Karpas-422 (cell line): ENCODE results near the gene ANKRD6. TPM values are rescaled to one million over a fixed set of nuclear protein-coding genes. Genes with fewer than 3 reads are reported as not detected.
A peak's percentile ranks its signal among the peaks of the same experiment; 100 is the strongest.

ENCODE experiments used
- DNase-seq: peaks from one replicate; pipeline ENCODE4 v3.0.0-alpha.2; 2015
- H2AFZ ChIP-seq: fragments of 200-600 bp; sonication (generic); 2 replicates; pipeline ENCODE4 v1.6.1; 2014; ENCODE audit warnings: antibody characterized with exemption, low read length, mixed read lengths
- H3K27ac ChIP-seq: fragments of 200-600 bp; sonication (generic); 2 replicates; pipeline ENCODE4 v1.5.1; 2014; ENCODE audit warnings: mild to moderate bottlenecking, low read length, moderate library complexity
- H3K27me3 ChIP-seq: fragments of 200-600 bp; sonication (generic); 2 replicates; pipeline ENCODE4 v1.6.1; 2014; ENCODE audit warnings: low read length, mixed read lengths
- H3K36me3 ChIP-seq: fragments of 200-600 bp; sonication (generic); 2 replicates; pipeline ENCODE4 v1.6.1; 2014; ENCODE audit warnings: low read length, mixed read lengths; ENCODE audit not compliant: insufficient read depth
- H3K4me1 ChIP-seq: fragments of 200-600 bp; sonication (generic); 2 replicates; pipeline ENCODE4 v1.6.1; 2014; ENCODE audit warnings: mild to moderate bottlenecking, low read length, mixed read lengths
- H3K4me2 ChIP-seq: fragments of 200-600 bp; sonication (generic); 2 replicates; pipeline ENCODE4 v1.6.1; 2014; ENCODE audit warnings: low read length, low read depth, mild to moderate bottlenecking; ENCODE audit not compliant: poor library complexity, severe bottlenecking
- H3K4me3 ChIP-seq: fragments of 200-600 bp; sonication (generic); 2 replicates; pipeline ENCODE4 v1.5.1; 2014; ENCODE audit warnings: mild to moderate bottlenecking, antibody characterized with exemption, low read length, mixed read lengths
- H3K79me2 ChIP-seq: fragments of 200-600 bp; sonication (generic); 2 replicates; pipeline ENCODE4 v1.6.1; 2014; ENCODE audit warnings: mild to moderate bottlenecking, low read length, mixed read lengths
- H3K9ac ChIP-seq: fragments of 200-600 bp; sonication (generic); 2 replicates; pipeline ENCODE4 v1.6.0; 2014; ENCODE audit warnings: low read length
- H3K9me2 ChIP-seq: fragments of 200-600 bp; sonication (generic), shearing (Covaris generic); replicated peaks from 2 replicates; pipeline ENCODE4 v1.6.0; 2014; ENCODE audit warnings: mild to moderate bottlenecking, low read length, moderate library complexity; ENCODE audit not compliant: insufficient read depth
- H3K9me3 ChIP-seq: fragments of 300-700, 200-600 bp; sonication (generic); 2 replicates; pipeline ENCODE4 v1.6.1; 2014; ENCODE audit warnings: low read length, mixed read lengths
- H4K20me1 ChIP-seq: fragments of 200-600 bp; sonication (generic); 2 replicates; pipeline ENCODE4 v1.6.1; 2014; ENCODE audit warnings: mild to moderate bottlenecking, antibody characterized with exemption, low read length, low read depth; ENCODE audit not compliant: insufficient read depth
- total RNA-seq: library from RNA; depleted of rRNA; stranded (reverse); fragments of >200 nt; shearing (Covaris generic); gene quantifications from 2 replicates; pipeline ENCODE4 v1.2.3, GENCODE V29; 2014; ENCODE audit warnings: low replicate concordance

Gene ANKRD6
- total RNA-seq, 1 experiment from 2014 or later, result not detected

GRCh38 chr6:89597372-89597771, 164.4 kb downstream of the ANKRD6 start:
- Histone ChIP-seq H4K20me1 (no peaks in the 10 kb centered on the region), H3K79me2 (no peaks in the 10 kb centered on the region), H3K4me2 (no peak overlapping the region), H3K36me3 (no peaks in the 10 kb centered on the region), H3K9ac (no peak overlapping the region), H3K4me3 (no peak overlapping the region), H3K9me3 (no peaks in the 10 kb centered on the region), H3K27me3 (no peaks in the 10 kb centered on the region; the same call in 1 of the 2 replicates), H2AFZ (no peak overlapping the region), H3K9me2 (no peaks in the 10 kb centered on the region), H3K4me1 (no peaks in the 10 kb centered on the region), H3K27ac (no peak overlapping the region)
- no peak for DNase-seq

GRCh38 chr6:89597988-89598387, 165.0 kb downstream of the ANKRD6 start:
- no peaks in the 10 kb centered on the region; the same call in 1 of the 2 replicates for H3K27me3 ChIP-seq
- no peaks in the 10 kb centered on the region for H3K36me3 ChIP-seq
- H3K9me3 ChIP-seq, result no peaks in the 10 kb centered on the region
- H3K9me2 ChIP-seq, result no peaks in the 10 kb centered on the region
- H3K79me2 ChIP-seq, result no peaks in the 10 kb centered on the region
- no peak overlapping the region for H2AFZ ChIP-seq
- no peak overlapping the region for H3K4me2 ChIP-seq
- peak; percentile 51 for DNase-seq
- no peak overlapping the region for H3K27ac ChIP-seq
- no peak overlapping the region for H3K4me3 ChIP-seq
- H3K4me1 ChIP-seq, result no peaks in the 10 kb centered on the region
- H3K9ac ChIP-seq, result no peak overlapping the region
- H4K20me1 ChIP-seq, result no peaks in the 10 kb centered on the region

GRCh38 chr6:89599727-89600126, 166.8 kb downstream of the ANKRD6 start:
- Histone ChIP-seq H3K4me3 (no peak overlapping the region), H3K27me3 (no peaks in the 10 kb centered on the region; the same call in 1 of the 2 replicates), H3K9ac (no peak overlapping the region)

GRCh38 chr6:89602166-89602565, 169.2 kb downstream of the ANKRD6 start:
- no peaks in the 10 kb centered on the region for H3K36me3 ChIP-seq
- no peaks in the 10 kb centered on the region for H3K9me2 ChIP-seq
- H4K20me1 ChIP-seq, result no peaks in the 10 kb centered on the region
- no peak overlapping the region for H2AFZ ChIP-seq
- no peaks in the 10 kb centered on the region for H3K4me1 ChIP-seq
- no peaks in the 10 kb centered on the region; the same call in 1 of the 2 replicates for H3K27me3 ChIP-seq
- DNase-seq, result no peak
- no peaks in the 10 kb centered on the region for H3K79me2 ChIP-seq
- no peak overlapping the region for H3K4me2 ChIP-seq
- H3K4me3 ChIP-seq, result no peak overlapping the region
- no peak overlapping the region for H3K27ac ChIP-seq
- no peak overlapping the region for H3K9ac ChIP-seq
- no peaks in the 10 kb centered on the region for H3K9me3 ChIP-seq

More at GRCh38 chr6:89599727-89600126, 166.8 kb downstream of the ANKRD6 start:
- Histone ChIP-seq H3K9me2 (no peaks in the 10 kb centered on the region), H2AFZ (no peak overlapping the region), H3K9me3 (no peaks in the 10 kb centered on the region), H3K79me2 (no peaks in the 10 kb centered on the region), H3K36me3 (no peaks in the 10 kb centered on the region), H3K27ac (no peak overlapping the region), H3K4me2 (no peak overlapping the region), H3K4me1 (no peaks in the 10 kb centered on the region), H4K20me1 (no peaks in the 10 kb centered on the region)
- no peak for DNase-seq

- DNase-seq, result no peak
- Histone ChIP-seq H3K4me3 (no peak overlapping the region), H3K9me3 (no peaks in the 10 kb centered on the region), H3K9ac (no peak overlapping the region), H3K27me3 (no peaks in the 10 kb centered on the region), H3K4me1 (no peaks in the 10 kb centered on the region), H3K79me2 (no peaks in the 10 kb centered on the region), H2AFZ (no peak overlapping the region), H3K27ac (no peak overlapping the region), H4K20me1 (no peaks in the 10 kb centered on the region), H3K4me2 (no peak overlapping the region), H3K36me3 (no peaks in the 10 kb centered on the region), H3K9me2 (no peaks in the 10 kb centered on the region)
These were observed 171.7 kb downstream of the ANKRD6 start for GRCh38 chr6:89604653-89605052.

- H3K9ac ChIP-seq, result no peak overlapping the region
- H3K79me2 ChIP-seq, result no peaks in the 10 kb centered on the region
- DNase-seq, result no peak
- no peak overlapping the region for H3K4me2 ChIP-seq
- no peak overlapping the region for H3K4me3 ChIP-seq
- no peaks in the 10 kb centered on the region for H3K27me3 ChIP-seq
- no peaks in the 10 kb centered on the region for H3K9me3 ChIP-seq
- H3K4me1 ChIP-seq, result no peaks in the 10 kb centered on the region
- H4K20me1 ChIP-seq, result no peaks in the 10 kb centered on the region
- no peaks in the 10 kb centered on the region for H3K9me2 ChIP-seq
- H2AFZ ChIP-seq, result no peak overlapping the region
- H3K36me3 ChIP-seq, result no peaks in the 10 kb centered on the region
- no peak overlapping the region for H3K27ac ChIP-seq
These were observed 172.9 kb downstream of the ANKRD6 start for GRCh38 chr6:89605861-89606260.

- Histone ChIP-seq H3K4me2 (no peak overlapping the region), H3K27me3 (no peaks in the 10 kb centered on the region), H3K27ac (no peak overlapping the region), H3K9me2 (no peaks in the 10 kb centered on the region), H3K4me1 (no peaks in the 10 kb centered on the region), H4K20me1 (no peaks in the 10 kb centered on the region), H3K9me3 (no peaks in the 10 kb centered on the region), H3K4me3 (no peak overlapping the region), H3K79me2 (no peaks in the 10 kb centered on the region), H2AFZ (no peak overlapping the region), H3K9ac (no peak overlapping the region), H3K36me3 (no peaks in the 10 kb centered on the region)
- DNase-seq, result peak; percentile 87
These were observed 177.2 kb downstream of the ANKRD6 start for GRCh38 chr6:89610149-89610642.

- Histone ChIP-seq H3K9me2 (no peaks in the 10 kb centered on the region), H3K9me3 (no peaks in the 10 kb centered on the region), H3K4me3 (no peak overlapping the region), H3K36me3 (no peaks in the 10 kb centered on the region), H3K4me1 (no peaks in the 10 kb centered on the region), H2AFZ (no peak overlapping the region), H3K27me3 (no peaks in the 10 kb centered on the region), H3K4me2 (no peak overlapping the region), H3K79me2 (no peaks in the 10 kb centered on the region), H3K27ac (no peak overlapping the region), H3K9ac (no peak overlapping the region), H4K20me1 (no peaks in the 10 kb centered on the region)
- no peak for DNase-seq
These were observed 178.7 kb downstream of the ANKRD6 start for GRCh38 chr6:89611666-89612065.

GRCh38 chr6:89612121-89612520, 179.2 kb downstream of the ANKRD6 start:
- Histone ChIP-seq H3K4me2 (no peak overlapping the region), H2AFZ (no peak overlapping the region), H3K9ac (no peak overlapping the region), H4K20me1 (no peaks in the 10 kb centered on the region), H3K79me2 (no peaks in the 10 kb centered on the region), H3K4me3 (no peak overlapping the region), H3K27ac (no peak overlapping the region), H3K27me3 (no peaks in the 10 kb centered on the region), H3K9me2 (no peaks in the 10 kb centered on the region), H3K9me3 (no peaks in the 10 kb centered on the region), H3K36me3 (no peaks in the 10 kb centered on the region), H3K4me1 (no peaks in the 10 kb centered on the region)
- DNase-seq, result no peak
